ENCODE data around the gene SFTPA2.
"Not testable (repeated sequence)": the region's sequence is repeated elsewhere in the genome, so short reads cannot be mapped to it uniquely, and the experiment has no call there.

Gene SFTPA2

DNA sequence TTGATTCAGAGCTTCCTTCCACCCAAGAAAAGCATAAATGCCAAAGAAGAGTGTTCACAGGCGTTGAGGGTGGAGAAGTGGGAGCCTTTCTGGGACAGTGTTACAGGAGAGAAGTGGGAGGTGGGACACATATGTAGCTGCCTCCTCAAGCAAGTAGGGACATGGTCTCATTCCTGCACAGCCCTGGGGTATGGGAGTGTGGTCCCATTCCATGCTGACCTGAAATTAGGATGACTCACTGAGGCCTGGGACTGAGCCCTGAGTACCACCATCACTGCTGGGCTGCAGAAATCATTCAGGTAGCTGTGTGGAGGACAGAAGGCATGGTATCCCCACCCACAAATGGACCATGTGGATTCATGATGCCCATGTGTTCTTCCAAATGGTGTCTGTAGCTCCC is 33.2 kb upstream of the SFTPA2 start:
- no peak for TF ChIP-seq CTCF (conservative IDR thresholded peaks at IDR 0.05)
- H3K27ac ChIP-seq: no peak overlapping the region

- H3K27ac ChIP-seq: no peak overlapping the region
- no peak for TF ChIP-seq CTCF (conservative IDR thresholded peaks at IDR 0.05)
Measured at GRCh38 chr10:79588800-79589199, 28.6 kb upstream of the SFTPA2 start.

DNA sequence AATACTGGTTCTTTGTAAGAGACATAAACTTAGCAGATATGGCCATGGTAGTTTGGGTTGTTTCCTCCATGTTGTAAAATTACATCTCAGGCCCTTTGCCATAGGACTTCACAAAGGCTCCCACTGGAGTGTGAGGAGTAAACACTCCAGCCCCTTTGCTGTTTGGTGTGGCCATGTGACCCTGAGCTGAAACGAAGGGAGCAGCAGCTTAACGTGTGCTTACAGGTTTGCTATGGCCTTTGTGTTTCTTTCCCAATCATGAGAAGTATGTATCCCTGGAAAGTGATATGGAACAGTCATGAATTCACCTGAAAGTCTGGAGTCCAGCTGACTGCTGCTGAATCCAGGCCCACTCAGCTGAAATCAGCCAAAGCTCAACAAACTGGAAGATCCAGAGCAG is 26.7 kb upstream of the SFTPA2 start:
- TF ChIP-seq CTCF (conservative IDR thresholded peaks at IDR 0.05): no peak
- H3K27ac ChIP-seq: no peak overlapping the region

GRCh38 chr10:79585870-79586527 is 25.8 kb upstream of the SFTPA2 start:
- no peak overlapping the region for H3K27ac ChIP-seq

GRCh38 chr10:79583488-79584024 is 23.3 kb upstream of the SFTPA2 start:
- H3K27ac ChIP-seq: no peak overlapping the region
- no peak for TF ChIP-seq CTCF (conservative IDR thresholded peaks at IDR 0.05)

More at GRCh38 chr10:79585870-79586527, 25.8 kb upstream of the SFTPA2 start:
- no peak for TF ChIP-seq CTCF (conservative IDR thresholded peaks at IDR 0.05)

DNA sequence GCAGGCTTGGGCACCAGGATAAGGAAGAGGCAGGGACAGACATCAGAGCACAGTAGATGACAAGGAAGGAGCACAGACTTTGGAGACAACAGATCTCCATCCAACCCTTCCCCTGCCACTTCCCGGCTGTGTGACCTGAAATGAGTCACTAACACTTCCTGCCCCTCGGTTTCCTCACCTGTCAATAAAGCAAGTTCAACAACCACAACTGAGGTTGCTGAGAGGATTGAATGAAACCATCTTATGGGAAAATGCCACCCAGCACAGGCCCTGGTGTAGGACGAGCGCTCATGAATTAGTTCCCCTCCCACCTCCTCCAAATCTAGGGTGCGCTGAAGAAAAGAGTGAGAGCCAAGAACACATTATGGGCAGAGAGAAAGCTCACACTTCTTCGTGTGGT is 22.7 kb upstream of the SFTPA2 start:
- not testable (repeated sequence) for H3K27ac ChIP-seq

DNA sequence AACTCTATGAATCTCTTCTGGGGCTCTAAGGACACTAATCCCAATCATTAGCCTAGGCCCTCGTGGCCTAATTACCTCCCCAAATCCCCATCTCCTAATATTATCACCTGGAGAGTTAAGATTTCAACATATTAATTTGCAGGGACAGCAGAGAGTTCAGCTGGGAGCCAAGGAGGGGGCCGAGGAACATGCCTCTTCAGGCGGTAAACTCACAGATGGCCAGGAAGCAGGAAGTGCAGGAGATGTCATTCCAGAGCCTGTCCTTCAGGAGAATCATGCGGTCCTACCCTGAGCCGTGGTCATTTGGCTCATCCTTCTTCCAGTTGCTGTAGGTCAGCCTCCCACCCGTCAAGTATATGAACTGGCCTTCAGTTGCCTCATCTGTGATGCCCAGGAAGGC is 21.9 kb upstream of the SFTPA2 start:
- TF ChIP-seq CTCF (conservative IDR thresholded peaks at IDR 0.05): no peak
- no peak overlapping the region for H3K27ac ChIP-seq

GRCh38 chr10:79581044-79581443 is 20.8 kb upstream of the SFTPA2 start:
- TF ChIP-seq CTCF (conservative IDR thresholded peaks at IDR 0.05): no peak
- H3K27ac ChIP-seq: no peak overlapping the region
